ENCODE measurements around the gene ICAM4. TPM values are rescaled to one million over a fixed set of nuclear protein-coding genes. Genes with fewer than 3 reads are reported as not detected.

The ICAM4 gene
- total RNA-seq, 1 donor from 2014 or later = not detected

DNA sequence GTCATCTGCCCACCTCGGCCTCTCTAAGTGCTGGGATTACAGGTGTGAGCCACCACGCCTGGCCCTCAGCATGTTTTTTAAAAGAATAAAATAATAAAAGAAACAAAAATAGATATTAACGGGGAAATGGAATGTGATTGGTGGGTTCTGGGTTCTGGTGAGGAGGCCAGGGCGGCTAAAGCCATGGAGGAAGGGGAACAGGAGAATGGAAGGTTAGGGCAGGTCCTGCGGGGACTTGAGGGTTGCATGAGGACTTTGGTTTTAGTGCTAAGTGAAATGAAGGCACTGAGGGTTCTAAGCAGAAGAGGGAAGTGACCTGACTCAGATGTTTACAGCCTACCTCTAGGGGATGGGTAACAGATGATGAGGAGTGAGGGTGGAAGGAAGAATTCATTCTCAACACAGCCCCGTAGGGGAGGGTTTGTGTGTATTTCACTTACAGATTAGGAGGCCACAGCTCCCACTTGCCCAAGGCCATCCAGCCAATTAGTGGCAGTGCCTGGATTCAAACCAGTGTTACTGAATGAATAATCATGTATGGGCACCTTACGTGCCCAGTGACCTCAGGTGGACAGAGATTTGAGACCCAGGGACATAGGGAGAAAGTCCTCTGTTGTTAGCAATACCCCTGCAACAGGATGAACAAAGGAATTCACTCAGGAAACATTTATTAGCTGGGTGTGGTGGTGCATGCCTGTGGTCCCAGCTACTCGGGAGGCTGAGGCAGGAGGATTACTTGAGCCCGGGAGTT, 41.4 kb upstream of the ICAM4 start:
- Mint-ChIP-seq H3K27me3 (ENCODE audit: unreplicated experiment) (no peaks in the 10 kb centered on the region), H3K27ac (ENCODE audit: unreplicated experiment) (no peak overlapping the region), H3K4me3 (ENCODE audit: unreplicated experiment) (no peak overlapping the region), H3K9me3 (ENCODE audit: unreplicated experiment) (no peaks in the 10 kb centered on the region), H3K36me3 (ENCODE audit: unreplicated experiment) (no peaks in the 10 kb centered on the region), H3K4me1 (ENCODE audit: unreplicated experiment) (peaks cover 3% of the 10 kb centered on the region)
- DNase-seq (ENCODE audit: extremely low spot score, unreplicated experiment) = no peak
- TF ChIP-seq, protein P1, sequence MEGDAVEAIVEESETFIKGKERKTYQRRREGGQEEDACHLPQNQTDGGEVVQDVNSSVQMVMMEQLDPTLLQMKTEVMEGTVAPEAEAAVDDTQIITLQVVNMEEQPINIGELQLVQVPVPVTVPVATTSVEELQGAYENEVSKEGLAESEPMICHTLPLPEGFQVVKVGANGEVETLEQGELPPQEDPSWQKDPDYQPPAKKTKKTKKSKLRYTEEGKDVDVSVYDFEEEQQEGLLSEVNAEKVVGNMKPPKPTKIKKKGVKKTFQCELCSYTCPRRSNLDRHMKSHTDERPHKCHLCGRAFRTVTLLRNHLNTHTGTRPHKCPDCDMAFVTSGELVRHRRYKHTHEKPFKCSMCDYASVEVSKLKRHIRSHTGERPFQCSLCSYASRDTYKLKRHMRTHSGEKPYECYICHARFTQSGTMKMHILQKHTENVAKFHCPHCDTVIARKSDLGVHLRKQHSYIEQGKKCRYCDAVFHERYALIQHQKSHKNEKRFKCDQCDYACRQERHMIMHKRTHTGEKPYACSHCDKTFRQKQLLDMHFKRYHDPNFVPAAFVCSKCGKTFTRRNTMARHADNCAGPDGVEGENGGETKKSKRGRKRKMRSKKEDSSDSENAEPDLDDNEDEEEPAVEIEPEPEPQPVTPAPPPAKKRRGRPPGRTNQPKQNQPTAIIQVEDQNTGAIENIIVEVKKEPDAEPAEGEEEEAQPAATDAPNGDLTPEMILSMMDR (IDR thresholded peaks at IDR 0.05) = no peak

DNA sequence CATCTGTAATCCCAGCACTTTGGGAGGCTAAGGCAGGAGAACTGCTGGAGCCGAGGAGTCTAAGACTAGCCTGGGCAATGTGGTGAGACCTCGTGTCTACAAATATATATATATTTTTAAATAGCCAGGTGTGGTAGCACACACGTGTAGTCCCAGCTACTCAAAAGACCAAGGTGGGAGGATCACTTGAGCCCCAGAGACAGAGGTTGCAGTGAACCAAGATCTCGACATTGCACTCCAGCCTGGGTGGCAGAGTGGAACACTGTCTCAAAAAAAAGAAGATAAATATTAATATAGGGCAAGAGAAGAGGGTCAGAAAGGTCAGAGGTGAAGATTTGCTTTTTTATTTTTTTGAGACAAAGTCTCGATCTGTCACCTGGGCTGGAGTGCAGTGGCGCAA, 40.2 kb upstream of the ICAM4 start:
- no peak overlapping the region for H3K27ac Mint-ChIP-seq (ENCODE audit: unreplicated experiment)
- DNase-seq (ENCODE audit: extremely low spot score, unreplicated experiment) = no peak
- no peaks in the 10 kb centered on the region for H3K27me3 Mint-ChIP-seq (ENCODE audit: unreplicated experiment)
- no peaks in the 10 kb centered on the region for H3K36me3 Mint-ChIP-seq (ENCODE audit: unreplicated experiment)
- no peaks in the 10 kb centered on the region for H3K9me3 Mint-ChIP-seq (ENCODE audit: unreplicated experiment)
- H3K4me1 Mint-ChIP-seq (ENCODE audit: unreplicated experiment) = peaks cover 6% of the 10 kb centered on the region
- TF ChIP-seq, protein P1 (IDR thresholded peaks at IDR 0.05) = no peak
- H3K4me3 Mint-ChIP-seq (ENCODE audit: unreplicated experiment) = no peak overlapping the region

DNA sequence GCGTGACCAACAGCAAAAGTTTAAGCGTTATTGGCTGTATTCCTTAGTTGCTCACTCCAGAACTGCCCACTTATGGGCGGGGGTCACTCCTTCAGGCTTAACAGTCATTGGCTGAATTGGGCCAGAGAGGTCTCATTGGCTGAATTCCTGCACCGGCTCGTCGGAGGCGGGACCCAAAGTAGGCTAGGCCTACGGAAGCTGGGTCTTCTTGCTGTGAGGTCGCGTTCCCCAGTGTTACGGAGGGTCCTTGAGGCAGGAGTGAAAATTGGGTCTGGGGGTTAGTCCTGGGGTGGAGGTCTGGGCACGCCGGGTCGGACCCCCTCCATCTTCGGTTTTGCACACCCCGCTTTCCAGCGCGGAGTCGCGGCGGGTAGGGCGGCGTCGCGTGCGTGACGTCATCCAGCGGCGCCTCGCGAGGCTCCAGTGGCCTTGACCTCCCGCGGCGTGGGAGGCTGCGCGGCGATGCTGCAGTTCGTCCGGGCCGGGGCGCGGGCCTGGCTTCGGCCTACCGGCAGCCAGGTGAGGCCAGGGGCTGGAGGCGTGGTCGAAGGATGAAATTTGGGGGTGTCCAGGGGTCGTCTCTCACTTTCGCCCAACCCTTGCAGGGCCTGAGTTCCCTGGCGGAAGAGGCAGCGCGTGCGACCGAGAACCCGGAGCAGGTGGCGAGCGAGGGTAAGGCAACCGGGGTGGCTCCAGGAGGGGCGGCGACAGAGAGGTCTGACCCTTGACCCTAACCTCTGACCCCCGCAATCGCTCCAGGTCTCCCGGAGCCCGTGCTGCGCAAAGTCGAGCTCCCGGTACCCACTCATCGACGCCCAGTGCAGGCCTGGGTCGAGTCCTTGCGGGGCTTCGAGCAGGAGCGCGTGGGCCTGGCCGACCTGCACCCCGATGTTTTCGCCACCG, 34.7 kb upstream of the ICAM4 start, which contains the start of gene MRPL4:
MRPL4 (plus strand) TSS at position 423 of the 903 bp plus-strand sequence; CDS start at position 463, 40 bp downstream.
- Mint-ChIP-seq H3K27me3 (ENCODE audit: unreplicated experiment) (no peaks in the 10 kb centered on the region), H3K27ac (ENCODE audit: unreplicated experiment) (peak within 1 kb of the TSS; percentile 95), H3K36me3 (ENCODE audit: unreplicated experiment) (peaks cover 9% of the 10 kb centered on the region), H3K9me3 (ENCODE audit: unreplicated experiment) (no peaks in the 10 kb centered on the region), H3K4me1 (ENCODE audit: unreplicated experiment) (peaks cover 17% of the 10 kb centered on the region), H3K4me3 (ENCODE audit: unreplicated experiment) (peak within 1 kb of the TSS; percentile 96)
- TF ChIP-seq, protein P1 (IDR thresholded peaks at IDR 0.05) = no peak
- peak; percentile 97 for DNase-seq (ENCODE audit: extremely low spot score, unreplicated experiment)

DNA sequence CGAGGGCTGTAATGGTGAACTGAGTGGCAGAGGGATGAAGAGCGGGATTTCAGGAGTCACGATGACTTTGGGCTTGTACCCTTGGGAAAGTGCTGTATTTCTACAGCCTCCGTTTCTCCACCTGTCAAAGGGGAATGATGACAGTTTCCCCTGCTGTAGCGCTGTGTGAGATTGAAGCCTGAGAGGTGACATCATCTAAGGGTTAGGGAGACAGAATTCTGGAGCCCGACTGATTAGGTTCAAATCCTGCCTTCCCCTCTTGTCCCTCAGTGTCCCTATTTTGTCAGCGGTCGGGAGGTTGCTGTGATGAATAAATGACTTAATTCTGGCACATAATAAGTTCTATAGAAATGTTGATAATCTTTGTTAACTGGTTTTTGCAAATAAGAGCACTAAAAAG, 34.0 kb upstream of the ICAM4 start:
- DNase-seq (ENCODE audit: extremely low spot score, unreplicated experiment) = no peak
- H3K27me3 Mint-ChIP-seq (ENCODE audit: unreplicated experiment) = no peaks in the 10 kb centered on the region
- H3K4me3 Mint-ChIP-seq (ENCODE audit: unreplicated experiment) = peak overlapping the region; percentile 96
- peaks cover 16% of the 10 kb centered on the region for H3K36me3 Mint-ChIP-seq (ENCODE audit: unreplicated experiment)
- TF ChIP-seq, protein P1 (IDR thresholded peaks at IDR 0.05) = no peak
- H3K27ac Mint-ChIP-seq (ENCODE audit: unreplicated experiment) = peak overlapping the region; percentile 95
- peaks cover 17% of the 10 kb centered on the region for H3K4me1 Mint-ChIP-seq (ENCODE audit: unreplicated experiment)
- H3K9me3 Mint-ChIP-seq (ENCODE audit: unreplicated experiment) = no peaks in the 10 kb centered on the region

DNA sequence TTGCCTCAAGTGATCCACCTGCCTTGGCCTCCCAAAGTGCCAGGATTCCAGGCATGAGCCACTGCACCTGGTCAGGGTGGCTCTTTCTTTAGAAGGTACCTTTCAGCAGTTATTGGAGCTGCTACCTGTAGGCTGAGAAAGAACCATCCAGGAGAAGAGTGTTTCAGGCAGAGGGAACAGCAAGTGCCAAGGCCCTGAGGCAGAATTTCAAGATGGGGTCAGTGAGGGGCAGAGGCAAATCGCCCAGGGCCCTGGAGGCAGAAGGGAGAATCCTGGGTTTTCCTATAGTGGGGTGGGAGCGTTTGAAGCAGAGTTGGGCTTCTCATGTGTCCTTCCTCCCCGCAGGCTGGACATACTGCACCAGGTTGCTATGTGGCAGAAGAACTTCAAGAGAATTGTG, 32.5 kb upstream of the ICAM4 start:
- TF ChIP-seq, protein P1 (IDR thresholded peaks at IDR 0.05) = no peak
- no peak for DNase-seq (ENCODE audit: extremely low spot score, unreplicated experiment)
- no peak overlapping the region for H3K4me3 Mint-ChIP-seq (ENCODE audit: unreplicated experiment)
- H3K4me1 Mint-ChIP-seq (ENCODE audit: unreplicated experiment) = peaks cover 17% of the 10 kb centered on the region
- peaks cover 18% of the 10 kb centered on the region for H3K36me3 Mint-ChIP-seq (ENCODE audit: unreplicated experiment)
- H3K9me3 Mint-ChIP-seq (ENCODE audit: unreplicated experiment) = no peaks in the 10 kb centered on the region
- no peaks in the 10 kb centered on the region for H3K27me3 Mint-ChIP-seq (ENCODE audit: unreplicated experiment)
- H3K27ac Mint-ChIP-seq (ENCODE audit: unreplicated experiment) = no peak overlapping the region
